HEK293 (cell line): ENCODE measurements around the gene HACD3.

Source experiments
- CTCF ChIA-PET: fragments of 350-600 bp; formaldehyde crosslinking; extraction: SDS; loops from one replicate; lab custom pipeline; 2021; ENCODE audit warnings: antibody characterized with exemption; lab: Yijun Ruan, JAX
- POLR2A ChIA-PET: fragments of 300-600 bp; formaldehyde crosslinking; extraction: SDS; loops from one replicate; lab custom pipeline; 2020; ENCODE audit warnings: antibody characterized with exemption, inconsistent platforms; lab: Yijun Ruan, JAX
- H3K27ac ChIP-seq: fragments of 200-500 bp; sonication (Bioruptor generic); 2 replicates; pipeline ENCODE4 v1.5.1; 2014; ENCODE audit warnings: low read depth, low read length, control low read depth, inconsistent platforms; ENCODE audit errors: extremely low read depth
- H3K36me3 ChIP-seq, 2 experiments: fragments of 200-500 bp in 1 of 2; sonication (Bioruptor generic) in 1 of 2; 1 replicate in 1 of 2; 2 replicates in 1 of 2; pipeline ENCODE4 v1.5.1; 2014 to 2017; ENCODE audit warnings: inconsistent platforms in 2 of 2, low read length in 2 of 2; ENCODE audit not compliant: control insufficient read depth in 2 of 2, insufficient read depth in 1 of 2
- H3K4me1 ChIP-seq: fragments of 200-500 bp; sonication (Bioruptor generic); 2 replicates; pipeline ENCODE4 v1.5.1; 2014; ENCODE audit warnings: mild to moderate bottlenecking, low read length, inconsistent platforms; ENCODE audit not compliant: control insufficient read depth, insufficient read depth
- H3K4me3 ChIP-seq: 2 replicates; pipeline ENCODE4 v1.5.1; 2011; ENCODE audit warnings: low read depth, mild to moderate bottlenecking, control low read depth, low read length, moderate library complexity
- H3K9me3 ChIP-seq: fragments of 200-500 bp; sonication (Bioruptor generic); 2 replicates; pipeline ENCODE4 v1.5.1; 2014; ENCODE audit warnings: low read depth, low read length, inconsistent platforms; ENCODE audit not compliant: control insufficient read depth, insufficient read depth
- BCL11B ChIP-seq: fragments of 450-650 bp; formaldehyde crosslinking; IDR thresholded peaks from 2 replicates; pipeline ENCODE4 v1.5.1; 2016; ENCODE audit warnings: low read depth, missing biosample characterization, missing genetic modification characterization
- GFI1B ChIP-seq: fragments of 450-650 bp; formaldehyde crosslinking; IDR thresholded peaks from 2 replicates; pipeline ENCODE4 v1.5.1; 2016; ENCODE audit warnings: missing biosample characterization, missing genetic modification characterization
- HOXD13 ChIP-seq: sonication (generic); formaldehyde crosslinking; IDR thresholded peaks from 2 replicates; pipeline ENCODE4 v1.8.0; 2022; ENCODE audit warnings: missing genetic modification reagents, borderline replicate concordance
- INSM2 ChIP-seq: fragments of 450-650 bp; formaldehyde crosslinking; IDR thresholded peaks from 2 replicates; pipeline ENCODE4 v1.5.1; 2016; ENCODE audit warnings: missing biosample characterization, missing genetic modification characterization
- REPIN1 ChIP-seq: fragments of 450-650 bp; formaldehyde crosslinking; IDR thresholded peaks from 2 replicates; pipeline ENCODE4 v1.5.1; 2017; ENCODE audit warnings: missing biosample characterization, missing genetic modification characterization, low read depth
- TCF7L2 ChIP-seq: IDR thresholded peaks from 2 replicates; pipeline ENCODE4 v1.6.1; 2011; ENCODE audit warnings: low read depth, mild to moderate bottlenecking, inconsistent platforms, low read length, moderate library complexity, borderline replicate concordance
- TRIM28 ChIP-seq: IDR thresholded peaks from 2 replicates; pipeline ENCODE4 v1.6.1; 2011; ENCODE audit warnings: low read length, control low read depth, borderline replicate concordance
- YY2 ChIP-seq: fragments of 450-650 bp; formaldehyde crosslinking; IDR thresholded peaks from 2 replicates; pipeline ENCODE4 v1.5.1; 2016; ENCODE audit warnings: missing biosample characterization, missing genetic modification characterization
- ZNF121 ChIP-seq: fragments of 450-650 bp; formaldehyde crosslinking; IDR thresholded peaks from 2 replicates; pipeline ENCODE4 v1.5.1; 2016; ENCODE audit warnings: missing biosample characterization, missing genetic modification characterization
- ZNF132 ChIP-seq: fragments of 450-650 bp; formaldehyde crosslinking; IDR thresholded peaks from 2 replicates; pipeline ENCODE4 v1.5.1; 2017; ENCODE audit warnings: missing biosample characterization, missing genetic modification characterization, borderline replicate concordance
- ZNF169 ChIP-seq: fragments of 450-650 bp; formaldehyde crosslinking; IDR thresholded peaks from 2 replicates; pipeline ENCODE4 v1.5.1; 2016; ENCODE audit warnings: missing biosample characterization, missing genetic modification characterization
- ZNF19 ChIP-seq: fragments of 450-650 bp; formaldehyde crosslinking; IDR thresholded peaks from 2 replicates; pipeline ENCODE4; 2016; ENCODE audit warnings: missing biosample characterization, missing genetic modification characterization, low read depth
- ZNF274 ChIP-seq, 2 experiments: fragments of 200-500 bp in 1 of 2; fragments of 450-650 bp in 1 of 2; sonication (Bioruptor generic) in 1 of 2; formaldehyde crosslinking in 1 of 2; IDR thresholded peaks; 2 replicates each; pipeline versions ENCODE4 v1.5.1 to v1.6.1; 2014 to 2016; ENCODE audit warnings: borderline replicate concordance in 1 of 2, inconsistent platforms in 1 of 2, low read length in 1 of 2, missing biosample characterization in 1 of 2, missing genetic modification characterization in 1 of 2
- ZNF560 ChIP-seq: fragments of 450-650 bp; formaldehyde crosslinking; IDR thresholded peaks from 2 replicates; pipeline ENCODE4 v1.5.1; 2017; ENCODE audit warnings: missing biosample characterization, missing genetic modification characterization, borderline replicate concordance
- ZNF571 ChIP-seq: fragments of 450-650 bp; formaldehyde crosslinking; IDR thresholded peaks from 2 replicates; pipeline ENCODE4 v1.5.0; 2017; ENCODE audit warnings: missing biosample characterization, missing genetic modification characterization
- ZNF600 ChIP-seq: fragments of 450-650 bp; formaldehyde crosslinking; IDR thresholded peaks from 2 replicates; pipeline ENCODE4 v1.5.1; 2016; ENCODE audit warnings: missing biosample characterization, missing genetic modification characterization
- ZNF621 ChIP-seq: fragments of 450-650 bp; formaldehyde crosslinking; IDR thresholded peaks from 2 replicates; pipeline ENCODE4 v1.5.1; 2017; ENCODE audit warnings: missing biosample characterization, missing genetic modification characterization
- ZNF624 ChIP-seq: fragments of 450-650 bp; formaldehyde crosslinking; IDR thresholded peaks from 2 replicates; pipeline ENCODE4 v1.5.1; 2017; ENCODE audit warnings: missing biosample characterization, missing genetic modification characterization
- ZNF677 ChIP-seq: fragments of 450-650 bp; IDR thresholded peaks from 2 replicates; pipeline ENCODE4 v1.5.0; 2018; ENCODE audit warnings: missing biosample characterization, mild to moderate bottlenecking, missing genetic modification characterization, moderate library complexity
- ZNF747 ChIP-seq: fragments of 450-650 bp; formaldehyde crosslinking; IDR thresholded peaks from 2 replicates; pipeline ENCODE4 v1.5.1; 2016; ENCODE audit warnings: missing biosample characterization, missing genetic modification characterization
- ZSCAN23 ChIP-seq: fragments of 450-650 bp; formaldehyde crosslinking; IDR thresholded peaks from 2 replicates; pipeline ENCODE4 v1.5.1; 2016; ENCODE audit warnings: missing biosample characterization, missing genetic modification characterization
- TF ChIP-seq, protein P1 (sequence below): fragments of 450-650 bp; formaldehyde crosslinking; conservative IDR thresholded peaks from 2 replicates; pipeline ENCODE4 v1.5.1; 2016; ENCODE audit warnings: low read depth, missing biosample characterization, missing genetic modification characterization
- TF ChIP-seq, protein P2 (sequence below): fragments of 450-650 bp; formaldehyde crosslinking; IDR thresholded peaks from 2 replicates; pipeline ENCODE4 v1.5.1; 2016; ENCODE audit warnings: missing biosample characterization, missing genetic modification characterization, borderline replicate concordance

HACD3 gene

DNA sequence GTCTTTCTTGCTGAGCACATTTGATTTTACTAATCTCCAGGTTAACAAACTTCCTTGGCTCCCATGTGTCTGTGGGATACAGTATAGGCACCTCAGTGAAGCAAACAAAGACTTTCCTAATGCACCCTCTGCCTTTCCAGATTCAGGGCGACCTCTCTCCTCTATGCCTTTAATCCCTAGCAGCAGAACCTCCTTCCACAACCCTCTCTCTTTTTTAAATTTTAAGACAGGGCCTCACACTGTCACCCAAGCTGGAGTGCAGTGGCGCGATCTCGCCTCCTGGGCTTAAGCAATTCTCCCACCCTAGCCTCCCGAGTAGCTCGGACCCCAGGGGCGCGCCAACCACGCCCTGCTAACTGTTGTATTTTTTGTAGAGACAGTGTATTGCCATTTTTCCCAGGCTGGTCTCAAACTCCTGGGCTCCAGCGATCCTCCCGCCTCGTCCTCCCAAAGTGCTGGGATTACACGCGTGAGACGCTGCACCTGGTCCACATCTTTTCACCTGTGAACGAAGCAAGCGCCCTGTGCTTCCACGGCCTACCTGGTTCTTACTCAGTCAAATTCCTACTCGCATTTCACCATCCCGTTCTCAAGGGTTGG is 1.7 kb upstream of the HACD3 start:
- POLR2A ChIA-PET: interaction anchor here (0.5 to 3.0 kb wide), 2 partner anchors 12 to 540 kb away, joined by 3 to 37 read pairs; partner anchors contain the start of gene DPP8
- TF ChIP-seq INSM2 (tag by site-specific recombination) (no peak), ZNF600 (tag by site-specific recombination) (peak; percentile 58; the same call in 1 of the 2 replicates)

DNA sequence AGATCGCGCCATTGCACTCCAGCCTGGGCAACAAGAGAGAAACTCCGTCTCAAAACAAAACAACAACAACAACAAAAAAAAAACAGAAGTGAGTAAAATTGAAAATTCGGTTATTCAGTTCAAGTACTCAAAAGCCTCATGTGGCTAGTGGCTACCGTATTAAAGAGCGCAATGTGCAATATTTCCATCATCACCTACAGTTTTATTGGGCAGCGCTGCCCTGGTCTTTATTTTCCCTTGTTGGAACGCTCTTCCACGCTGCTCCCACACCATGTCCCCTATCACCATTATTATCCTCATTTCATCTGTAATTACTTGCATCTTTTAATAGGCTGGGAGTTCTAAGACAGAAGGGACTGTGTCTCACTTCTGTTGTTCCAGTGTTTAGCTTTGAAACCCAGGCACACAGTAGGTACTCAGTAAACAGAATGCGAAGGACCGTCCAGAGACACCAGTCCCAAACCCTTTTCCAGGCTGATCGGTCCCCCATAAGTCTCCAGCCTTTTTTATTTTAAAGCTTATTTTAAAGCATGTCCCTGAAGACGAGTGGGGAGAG is 423 bp upstream of the HACD3 start:
- Histone ChIP-seq H3K36me3 (peaks cover 0 to 6% of the 10 kb centered on the region in 2 experiments; a peak in 1 of 3 replicates), H3K4me3 (peak overlapping the region; percentile 32), H3K27ac (peak overlapping the region; percentile 99), H3K9me3 (no peaks in the 10 kb centered on the region), H3K4me1 (peaks cover 23% of the 10 kb centered on the region)
- CTCF ChIA-PET: interaction anchor here (0.6 to 3.9 kb wide), 4 partner anchors 13 to 441 kb away, joined by 3 to 18 read pairs (median 4); no protein-coding TSS in a partner anchor
- POLR2A ChIA-PET: interaction anchor here (0.6 to 3.0 kb wide), 8 partner anchors 8 to 262 kb away, joined by 3 to 37 read pairs (median 7); partner anchors contain the start of genes DENND4A, DPP8, INTS14 and RNU5B-1
- no peak for TF ChIP-seq HOXD13 (CRISPR knock-in tag)
- TF ChIP-seq ZSCAN23 (tag by site-specific recombination): 0 out of 2 replicates have a peak, but pooled peaks have one; percentile 25
- TF ChIP-seq, protein P1, sequence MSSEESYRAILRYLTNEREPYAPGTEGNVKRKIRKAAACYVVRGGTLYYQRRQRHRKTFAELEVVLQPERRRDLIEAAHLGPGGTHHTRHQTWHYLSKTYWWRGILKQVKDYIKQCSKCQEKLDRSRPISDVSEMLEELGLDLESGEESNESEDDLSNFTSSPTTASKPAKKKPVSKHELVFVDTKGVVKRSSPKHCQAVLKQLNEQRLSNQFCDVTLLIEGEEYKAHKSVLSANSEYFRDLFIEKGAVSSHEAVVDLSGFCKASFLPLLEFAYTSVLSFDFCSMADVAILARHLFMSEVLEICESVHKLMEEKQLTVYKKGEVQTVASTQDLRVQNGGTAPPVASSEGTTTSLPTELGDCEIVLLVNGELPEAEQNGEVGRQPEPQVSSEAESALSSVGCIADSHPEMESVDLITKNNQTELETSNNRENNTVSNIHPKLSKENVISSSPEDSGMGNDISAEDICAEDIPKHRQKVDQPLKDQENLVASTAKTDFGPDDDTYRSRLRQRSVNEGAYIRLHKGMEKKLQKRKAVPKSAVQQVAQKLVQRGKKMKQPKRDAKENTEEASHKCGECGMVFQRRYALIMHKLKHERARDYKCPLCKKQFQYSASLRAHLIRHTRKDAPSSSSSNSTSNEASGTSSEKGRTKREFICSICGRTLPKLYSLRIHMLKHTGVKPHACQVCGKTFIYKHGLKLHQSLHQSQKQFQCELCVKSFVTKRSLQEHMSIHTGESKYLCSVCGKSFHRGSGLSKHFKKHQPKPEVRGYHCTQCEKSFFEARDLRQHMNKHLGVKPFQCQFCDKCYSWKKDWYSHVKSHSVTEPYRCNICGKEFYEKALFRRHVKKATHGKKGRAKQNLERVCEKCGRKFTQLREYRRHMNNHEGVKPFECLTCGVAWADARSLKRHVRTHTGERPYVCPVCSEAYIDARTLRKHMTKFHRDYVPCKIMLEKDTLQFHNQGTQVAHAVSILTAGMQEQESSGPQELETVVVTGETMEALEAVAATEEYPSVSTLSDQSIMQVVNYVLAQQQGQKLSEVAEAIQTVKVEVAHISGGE (tag by site-specific recombination): no peak
- no peak for TF ChIP-seq ZNF560
- no peak for TF ChIP-seq ZNF571
- no peak for TF ChIP-seq ZNF747 (tag by site-specific recombination)
- TF ChIP-seq REPIN1 (tag by site-specific recombination): no peak
- no peak for TF ChIP-seq ZNF624 (tag by site-specific recombination)
- no peak for TF ChIP-seq TRIM28
- TF ChIP-seq ZNF121 (tag by site-specific recombination): no peak; the same call in 1 of the 2 replicates
- TF ChIP-seq ZNF621: no peak
- TF ChIP-seq ZNF274 (IDR thresholded peaks at IDR 0.05; ENCODE audit: low read length): no peak
- no peak for TF ChIP-seq ZNF274 (tag by site-specific recombination; IDR thresholded peaks at IDR 0.05; ENCODE audit: borderline replicate concordance)
- no peak for TF ChIP-seq ZNF19
- no peak for TF ChIP-seq ZNF677 (tag by site-specific recombination)
- TF ChIP-seq YY2 (tag by site-specific recombination): no peak
- no peak for TF ChIP-seq ZNF169 (tag by site-specific recombination)
- TF ChIP-seq ZNF132 (tag by site-specific recombination): no peak
- TF ChIP-seq GFI1B: no peak
- TF ChIP-seq, protein P2, sequence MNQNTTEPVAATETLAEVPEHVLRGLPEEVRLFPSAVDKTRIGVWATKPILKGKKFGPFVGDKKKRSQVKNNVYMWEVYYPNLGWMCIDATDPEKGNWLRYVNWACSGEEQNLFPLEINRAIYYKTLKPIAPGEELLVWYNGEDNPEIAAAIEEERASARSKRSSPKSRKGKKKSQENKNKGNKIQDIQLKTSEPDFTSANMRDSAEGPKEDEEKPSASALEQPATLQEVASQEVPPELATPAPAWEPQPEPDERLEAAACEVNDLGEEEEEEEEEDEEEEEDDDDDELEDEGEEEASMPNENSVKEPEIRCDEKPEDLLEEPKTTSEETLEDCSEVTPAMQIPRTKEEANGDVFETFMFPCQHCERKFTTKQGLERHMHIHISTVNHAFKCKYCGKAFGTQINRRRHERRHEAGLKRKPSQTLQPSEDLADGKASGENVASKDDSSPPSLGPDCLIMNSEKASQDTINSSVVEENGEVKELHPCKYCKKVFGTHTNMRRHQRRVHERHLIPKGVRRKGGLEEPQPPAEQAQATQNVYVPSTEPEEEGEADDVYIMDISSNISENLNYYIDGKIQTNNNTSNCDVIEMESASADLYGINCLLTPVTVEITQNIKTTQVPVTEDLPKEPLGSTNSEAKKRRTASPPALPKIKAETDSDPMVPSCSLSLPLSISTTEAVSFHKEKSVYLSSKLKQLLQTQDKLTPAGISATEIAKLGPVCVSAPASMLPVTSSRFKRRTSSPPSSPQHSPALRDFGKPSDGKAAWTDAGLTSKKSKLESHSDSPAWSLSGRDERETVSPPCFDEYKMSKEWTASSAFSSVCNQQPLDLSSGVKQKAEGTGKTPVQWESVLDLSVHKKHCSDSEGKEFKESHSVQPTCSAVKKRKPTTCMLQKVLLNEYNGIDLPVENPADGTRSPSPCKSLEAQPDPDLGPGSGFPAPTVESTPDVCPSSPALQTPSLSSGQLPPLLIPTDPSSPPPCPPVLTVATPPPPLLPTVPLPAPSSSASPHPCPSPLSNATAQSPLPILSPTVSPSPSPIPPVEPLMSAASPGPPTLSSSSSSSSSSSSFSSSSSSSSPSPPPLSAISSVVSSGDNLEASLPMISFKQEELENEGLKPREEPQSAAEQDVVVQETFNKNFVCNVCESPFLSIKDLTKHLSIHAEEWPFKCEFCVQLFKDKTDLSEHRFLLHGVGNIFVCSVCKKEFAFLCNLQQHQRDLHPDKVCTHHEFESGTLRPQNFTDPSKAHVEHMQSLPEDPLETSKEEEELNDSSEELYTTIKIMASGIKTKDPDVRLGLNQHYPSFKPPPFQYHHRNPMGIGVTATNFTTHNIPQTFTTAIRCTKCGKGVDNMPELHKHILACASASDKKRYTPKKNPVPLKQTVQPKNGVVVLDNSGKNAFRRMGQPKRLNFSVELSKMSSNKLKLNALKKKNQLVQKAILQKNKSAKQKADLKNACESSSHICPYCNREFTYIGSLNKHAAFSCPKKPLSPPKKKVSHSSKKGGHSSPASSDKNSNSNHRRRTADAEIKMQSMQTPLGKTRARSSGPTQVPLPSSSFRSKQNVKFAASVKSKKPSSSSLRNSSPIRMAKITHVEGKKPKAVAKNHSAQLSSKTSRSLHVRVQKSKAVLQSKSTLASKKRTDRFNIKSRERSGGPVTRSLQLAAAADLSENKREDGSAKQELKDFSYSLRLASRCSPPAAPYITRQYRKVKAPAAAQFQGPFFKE (tag by site-specific recombination): no peak
- TF ChIP-seq BCL11B: no peak
- TF ChIP-seq TCF7L2: no peak

More for the DNA sequence above, 1.7 kb upstream of the HACD3 start:
- Histone ChIP-seq H3K27ac (no peak overlapping the region), H3K36me3 (no peaks in the 10 kb centered on the region), H3K4me3 (no peak overlapping the region), H3K9me3 (no peaks in the 10 kb centered on the region), H3K4me1 (peaks cover 15% of the 10 kb centered on the region)
- CTCF ChIA-PET: interaction anchor here (0.6 to 3.9 kb wide), 2 partner anchors 12 to 231 kb away, joined by 3 to 18 read pairs; no protein-coding TSS in a partner anchor
